Adrenal gland (tissue), 5 donors: ENCODE data around the gene TBC1D21.

Source experiments
- CTCF ChIP-seq, 6 experiments: fragments of 450-650 bp in 4 of 6; fragments of 200-600 bp in 2 of 6; sonication (generic) in 1 of 6; IDR thresholded peaks; 1 replicate in 5 of 6; 2 replicates in 1 of 6; pipeline versions ENCODE4 v1.5.1 to v1.8.0; 2016 to 2021; ENCODE audit warnings: antibody characterized with exemption in 6 of 6, mild to moderate bottlenecking in 2 of 6, moderate library complexity in 1 of 6
- POLR2A ChIP-seq, 2 donors: fragments of 450-650 bp; IDR thresholded peaks; one replicate each; pipeline ENCODE4 v1.6.1; 2017; ENCODE audit warnings: antibody characterized with exemption in 2 of 2, mild to moderate bottlenecking in 2 of 2, moderate library complexity in 1 of 2
- donor health status: DM: no; HTN: no; CAD: no.

GRCh38 chr15:73934281-73934680 is 60.9 kb downstream of the TBC1D21 start:
- no peak for TF ChIP-seq CTCF (IDR thresholded peaks at IDR 0.05)
- no peak for TF ChIP-seq POLR2A (IDR thresholded peaks at IDR 0.05)
